K562 (cell line): ENCODE data around the gene ERFL.

ENCODE experiments used
- ATF3 ChIP-seq, 2 experiments: fragments of 450-650 bp in 1 of 2; sonication (generic) in 1 of 2; formaldehyde crosslinking in 1 of 2; IDR thresholded peaks in 1 of 2; conservative IDR thresholded peaks in 1 of 2; 2 replicates each; pipeline versions ENCODE4 v1.6.1 to v1.8.1; 2016 to 2023; ENCODE audit warnings: mild to moderate bottlenecking in 2 of 2, moderate library complexity in 2 of 2, inconsistent platforms in 1 of 2, missing genetic modification reagents in 1 of 2
- CHD4 ChIP-seq: fragments of 200-600 bp; sonication (generic); IDR thresholded peaks from 3 replicates; pipeline ENCODE4 v1.6.1; 2012; ENCODE audit warnings: low read depth, mild to moderate bottlenecking, mixed read lengths, low read length, inconsistent platforms; ENCODE audit not compliant: insufficient read depth, insufficient replicate concordance, poor library complexity, severe bottlenecking
- EP300 ChIP-seq: IDR thresholded peaks from 2 replicates; pipeline ENCODE4 v1.6.1; 2012; ENCODE audit warnings: low read length, improper control_type of control experiment
- FOXM1 ChIP-seq, 2 experiments: fragments of 450-650 bp in 1 of 2; sonication (generic) in 1 of 2; formaldehyde crosslinking in 1 of 2; IDR thresholded peaks; 2 replicates each; pipeline versions ENCODE4 v1.6.1 to v1.9.0; 2017 to 2022; ENCODE audit warnings: low read depth in 2 of 2, mild to moderate bottlenecking in 2 of 2, missing genetic modification reagents in 1 of 2, moderate library complexity in 1 of 2
- GABPB1 ChIP-seq: sonication (generic); formaldehyde crosslinking; IDR thresholded peaks from 2 replicates; pipeline ENCODE4 v1.8.0; 2022; ENCODE audit warnings: mild to moderate bottlenecking, missing genetic modification reagents
- MAFK ChIP-seq: IDR thresholded peaks from 2 replicates; pipeline ENCODE4 v1.6.1; 2011; ENCODE audit warnings: low read length, improper control_type of control experiment
- NR3C1 ChIP-seq: sonication (generic); formaldehyde crosslinking; IDR thresholded peaks from 2 replicates; pipeline ENCODE4 v1.8.1; 2022; ENCODE audit warnings: missing genetic modification reagents
- POLR3A ChIP-seq: IDR thresholded peaks from 2 replicates; pipeline ENCODE4 v1.6.1; 2011; ENCODE audit warnings: borderline replicate concordance, mild to moderate bottlenecking, moderate library complexity; ENCODE audit not compliant: insufficient read length, insufficient read depth; ENCODE audit errors: extremely low read depth
- PTTG1 ChIP-seq: fragments of 450-650 bp; IDR thresholded peaks from 2 replicates; pipeline ENCODE4 v1.6.1; 2016; ENCODE audit warnings: low read depth, mild to moderate bottlenecking, missing genetic modification characterization, missing compliant biosample characterization
- ZBTB33 ChIP-seq: sonication (generic); formaldehyde crosslinking; IDR thresholded peaks from 2 replicates; pipeline ENCODE4 v1.8.1; 2023; ENCODE audit warnings: mild to moderate bottlenecking, missing genetic modification reagents
- ZKSCAN1 ChIP-seq: fragments of 150-350 bp; IDR thresholded peaks from 2 replicates; pipeline ENCODE4 v1.6.1; 2016; ENCODE audit warnings: low read depth, low read length
- ZNF134 ChIP-seq: fragments of 250-450 bp; sonication (Bioruptor Pico); conservative IDR thresholded peaks from 2 replicates; pipeline ENCODE4 v1.4.0; 2020
- ZNF609 ChIP-seq: sonication (generic); formaldehyde crosslinking; IDR thresholded peaks from 2 replicates; pipeline ENCODE4 v1.8.1; 2023; ENCODE audit warnings: missing genetic modification reagents, mild to moderate bottlenecking, borderline replicate concordance
- TF ChIP-seq, protein P1 (sequence below), 3 experiments: IDR thresholded peaks in 2 of 3; conservative IDR thresholded peaks in 1 of 3; 2 replicates each; pipeline ENCODE4 v1.5.1; 2011 to 2012; ENCODE audit warnings: low read length in 3 of 3, mild to moderate bottlenecking in 3 of 3, control low read depth in 2 of 3, improper control_type of control experiment in 1 of 3, inconsistent platforms in 1 of 3, low read depth in 1 of 3, mixed read lengths in 1 of 3, moderate library complexity in 1 of 3; ENCODE audit not compliant: insufficient read depth in 2 of 3

- TF ChIP-seq ZNF134 (CRISPR knock-in tag) (no peak), GABPB1 (CRISPR knock-in tag) (no peak), POLR3A (no peak), ATF3 (IDR thresholded peaks at IDR 0.05) (no peak), ATF3 (CRISPR knock-in tag; conservative IDR thresholded peaks at IDR 0.05) (no peak), NR3C1 (CRISPR knock-in tag) (no peak), FOXM1 (IDR thresholded peaks at IDR 0.05; ENCODE audit: low read depth) (no peak), FOXM1 (CRISPR knock-in tag; IDR thresholded peaks at IDR 0.05; ENCODE audit: low read depth) (no peak), CHD4 (no peak), ZKSCAN1 (no peak), MAFK (no peak), EP300 (no peak), ZNF609 (CRISPR knock-in tag) (no peak), PTTG1 (tag) (no peak), ZBTB33 (CRISPR knock-in tag) (no peak)
- TF ChIP-seq, protein P1, sequence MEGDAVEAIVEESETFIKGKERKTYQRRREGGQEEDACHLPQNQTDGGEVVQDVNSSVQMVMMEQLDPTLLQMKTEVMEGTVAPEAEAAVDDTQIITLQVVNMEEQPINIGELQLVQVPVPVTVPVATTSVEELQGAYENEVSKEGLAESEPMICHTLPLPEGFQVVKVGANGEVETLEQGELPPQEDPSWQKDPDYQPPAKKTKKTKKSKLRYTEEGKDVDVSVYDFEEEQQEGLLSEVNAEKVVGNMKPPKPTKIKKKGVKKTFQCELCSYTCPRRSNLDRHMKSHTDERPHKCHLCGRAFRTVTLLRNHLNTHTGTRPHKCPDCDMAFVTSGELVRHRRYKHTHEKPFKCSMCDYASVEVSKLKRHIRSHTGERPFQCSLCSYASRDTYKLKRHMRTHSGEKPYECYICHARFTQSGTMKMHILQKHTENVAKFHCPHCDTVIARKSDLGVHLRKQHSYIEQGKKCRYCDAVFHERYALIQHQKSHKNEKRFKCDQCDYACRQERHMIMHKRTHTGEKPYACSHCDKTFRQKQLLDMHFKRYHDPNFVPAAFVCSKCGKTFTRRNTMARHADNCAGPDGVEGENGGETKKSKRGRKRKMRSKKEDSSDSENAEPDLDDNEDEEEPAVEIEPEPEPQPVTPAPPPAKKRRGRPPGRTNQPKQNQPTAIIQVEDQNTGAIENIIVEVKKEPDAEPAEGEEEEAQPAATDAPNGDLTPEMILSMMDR (IDR thresholded peaks at IDR 0.05 in 2 of 3, conservative IDR thresholded peaks at IDR 0.05 in 1 of 3; ENCODE audit: insufficient read depth in 2 of 3, low read depth in 1 of 3, low read length in 3 of 3), result no peak
Observed at GRCh38 chr19:41908724-41909464, 19.4 kb downstream of the ERFL start.
